Hematopoietic multipotent progenitor cell treated with erythropoietin and hydrocortisone succinate and interleukin-3 and kit ligand, for 15 days (in vitro differentiated cells): Measurements from ENCODE around the gene MLLT3.

ENCODE experiments used
- DNase-seq: peaks from one replicate; pipeline ENCODE4 v3.0.0-alpha.2; 2015; ENCODE audit warnings: low spot score

MLLT3 gene

DNA sequence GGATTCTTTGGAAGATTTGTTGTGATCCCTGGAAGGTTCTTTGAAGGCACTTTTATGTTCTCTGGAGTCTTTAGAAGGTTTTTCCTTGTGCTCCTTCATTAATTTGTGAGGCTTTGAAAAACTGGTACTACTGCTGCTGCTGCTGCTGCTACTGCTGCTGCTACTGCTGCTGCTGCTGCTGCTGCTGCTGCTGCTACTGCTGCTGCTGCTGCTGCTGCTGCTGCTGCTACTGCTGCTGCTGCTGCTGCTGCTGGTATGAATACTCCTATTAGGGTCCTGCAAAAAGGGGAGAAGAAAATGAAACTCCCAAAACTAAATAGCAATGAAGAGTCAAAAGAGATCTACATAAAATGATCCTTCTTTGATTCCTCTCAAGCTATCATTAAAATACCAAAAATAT lies 208.1 kb downstream of the MLLT3 start:
- DNase-seq: no peak

DNA sequence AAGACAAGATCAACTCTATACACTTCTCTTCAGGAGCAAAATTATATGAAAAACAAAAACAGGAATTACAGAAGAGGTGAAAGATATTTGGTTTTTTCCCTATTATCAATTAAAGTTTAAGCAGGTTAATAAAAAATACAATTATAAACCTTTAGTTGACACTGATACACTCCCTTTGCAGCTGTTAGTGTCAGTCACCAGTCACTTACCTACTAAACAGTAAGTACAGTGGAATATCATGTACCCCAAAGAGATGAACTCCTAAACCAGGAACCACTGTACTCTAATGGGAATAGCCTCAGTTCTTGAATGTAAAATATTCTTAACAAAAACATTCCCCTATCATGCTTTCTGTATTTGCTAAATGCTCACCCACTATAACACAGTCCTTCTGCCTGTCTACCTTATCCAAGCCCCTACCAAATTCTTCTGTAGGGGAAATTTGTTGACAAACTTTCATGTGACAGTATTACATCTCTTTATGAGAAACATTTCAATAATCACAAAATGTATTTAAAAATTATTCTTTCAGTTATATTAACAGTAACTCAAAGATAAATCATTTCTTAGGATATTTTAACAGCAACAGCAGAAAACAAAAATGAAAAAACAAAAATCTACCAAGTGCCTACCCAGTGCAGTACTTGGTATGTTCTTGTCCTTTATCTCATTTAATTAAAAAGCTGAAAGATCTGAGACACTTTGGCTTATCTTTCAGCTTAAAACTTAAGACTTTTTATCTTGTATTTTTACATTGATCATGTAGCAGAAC lies 212.8 kb downstream of the MLLT3 start:
- no peak for DNase-seq

- no peak for DNase-seq
These were observed 213.8 kb downstream of the MLLT3 start for GRCh38 chr9:20408513-20408912.

DNA sequence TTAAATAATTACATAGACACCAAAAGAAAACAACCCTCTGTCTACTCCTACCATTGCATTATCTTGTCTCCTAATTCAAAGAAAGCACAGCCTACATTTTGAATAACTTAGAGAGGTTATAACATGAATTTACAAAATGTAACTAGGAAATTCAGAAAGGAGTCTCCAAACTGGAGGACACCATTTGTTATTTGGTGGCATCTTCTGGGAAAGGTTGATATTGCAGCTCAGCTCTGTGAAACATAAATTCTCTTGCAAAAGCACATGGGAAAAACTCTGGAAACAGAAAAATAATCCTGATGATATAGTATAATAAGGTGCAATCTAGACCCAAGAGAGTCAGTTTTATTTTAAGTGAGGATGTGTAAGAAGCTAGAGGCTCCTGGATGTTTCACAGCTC lies 215.3 kb downstream of the MLLT3 start:
- DNase-seq: peak; percentile 31

DNA sequence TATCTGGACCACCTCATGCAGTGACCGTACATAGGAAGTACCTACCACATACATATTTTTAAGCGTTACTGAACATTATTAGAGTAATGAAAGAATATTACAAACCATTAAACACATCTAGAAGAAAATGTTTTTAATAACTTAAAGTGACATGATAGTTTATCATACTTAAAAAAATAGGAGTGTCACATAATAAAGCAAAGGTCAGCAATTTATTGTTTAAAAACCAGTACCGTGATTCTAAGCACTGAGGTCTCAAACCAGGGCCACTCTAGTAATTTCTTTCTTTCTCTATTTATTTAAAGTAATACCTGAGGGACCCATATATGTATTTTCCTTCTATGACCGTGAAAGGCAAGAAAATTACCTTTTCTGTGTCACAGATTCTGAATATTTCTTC lies 216.0 kb downstream of the MLLT3 start:
- no peak for DNase-seq

GRCh38 chr9:20405616-20406015 lies 216.7 kb downstream of the MLLT3 start:
- peak; percentile 38 for DNase-seq

GRCh38 chr9:20405078-20405477 lies 217.2 kb downstream of the MLLT3 start:
- DNase-seq: peak; percentile 21

- no peak for DNase-seq
These were observed 218.0 kb downstream of the MLLT3 start for GRCh38 chr9:20404192-20404813.

- no peak for DNase-seq
These were observed 219.0 kb downstream of the MLLT3 start for GRCh38 chr9:20403346-20403745.

DNA sequence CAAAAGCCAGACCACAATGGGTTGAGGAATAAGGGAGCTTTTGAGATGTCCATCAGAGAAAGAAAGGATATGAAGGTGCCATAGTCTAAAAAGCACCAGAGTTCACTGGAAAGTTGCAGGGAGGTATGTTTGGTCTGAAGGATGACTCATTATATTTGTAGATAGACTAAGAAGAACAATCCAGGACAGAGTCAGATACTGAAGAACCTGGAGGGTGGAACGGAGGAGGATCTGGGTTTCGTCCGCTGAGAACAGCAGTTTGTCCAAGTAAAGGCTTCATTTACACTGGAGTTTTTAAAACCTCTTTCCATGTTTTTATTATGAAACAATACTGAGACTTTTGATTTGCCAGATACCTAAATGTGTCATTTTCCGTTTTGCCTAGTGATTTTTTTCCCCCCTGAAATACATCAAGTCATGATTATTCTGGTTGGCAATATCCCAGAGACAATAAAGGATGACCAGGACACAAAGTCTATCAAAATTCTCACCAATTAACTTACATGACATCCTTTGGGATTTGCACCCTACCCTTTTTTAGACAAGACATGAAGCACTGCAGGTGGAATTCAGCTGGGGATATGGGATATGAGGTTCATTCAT lies 219.9 kb downstream of the MLLT3 start:
- no peak for DNase-seq

DNA sequence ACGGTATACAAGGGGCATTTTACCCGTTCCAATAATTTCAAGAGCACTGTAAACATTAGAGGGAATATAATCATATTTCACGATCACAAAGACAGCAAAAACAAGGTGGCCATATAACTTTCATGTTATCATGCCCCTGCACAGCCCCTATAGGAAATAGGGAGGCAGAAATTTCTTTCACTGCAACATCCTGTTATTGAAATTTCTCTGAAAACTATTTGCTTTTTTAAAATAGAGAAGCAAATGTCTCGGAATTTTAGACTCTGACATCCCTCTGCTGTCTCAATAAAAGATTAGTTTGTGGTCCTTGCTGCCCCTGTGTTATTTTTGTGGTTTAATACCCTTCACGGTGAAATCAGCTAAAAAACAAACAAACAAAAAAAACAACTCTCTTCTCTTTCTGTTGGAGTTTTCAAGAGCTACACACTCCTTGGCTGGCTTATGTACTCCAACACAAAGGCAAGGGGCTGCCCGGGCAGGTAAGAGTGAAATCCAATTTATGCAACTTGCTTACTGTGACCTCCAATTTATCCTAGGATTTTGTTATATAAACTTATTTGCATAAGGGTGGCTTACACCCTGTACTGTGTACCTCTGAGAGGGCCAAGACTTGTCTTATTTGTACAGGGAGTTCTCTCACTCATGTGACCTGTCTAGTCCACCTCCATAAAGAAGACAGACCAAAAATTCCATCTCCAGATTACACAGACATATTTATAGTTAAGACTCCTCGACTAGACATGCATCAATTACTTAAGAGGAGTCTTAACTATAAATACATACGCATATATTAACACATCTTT lies 223.6 kb downstream of the MLLT3 start:
- DNase-seq: no peak

GRCh38 chr9:20397348-20397747 lies 225.0 kb downstream of the MLLT3 start:
- DNase-seq: no peak

DNA sequence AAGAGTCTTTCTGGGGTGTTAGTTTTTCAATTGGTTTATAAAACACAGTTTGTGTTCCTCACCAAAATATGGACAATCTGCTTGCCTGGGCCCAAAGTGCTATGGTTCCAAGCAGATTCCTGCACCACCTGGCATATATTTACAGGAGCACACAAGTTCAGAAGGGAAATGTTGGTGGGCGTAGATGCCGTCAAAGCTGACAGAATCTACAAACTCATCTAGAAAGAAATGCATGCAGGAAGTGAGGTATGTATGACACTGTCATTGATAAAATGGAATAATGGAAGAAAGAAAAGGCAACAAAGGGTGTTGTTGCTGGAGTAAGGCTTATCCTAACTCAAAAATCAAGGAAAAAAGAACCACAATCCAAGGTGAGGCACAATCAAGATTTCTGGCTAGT lies 225.8 kb downstream of the MLLT3 start:
- DNase-seq: no peak

DNA sequence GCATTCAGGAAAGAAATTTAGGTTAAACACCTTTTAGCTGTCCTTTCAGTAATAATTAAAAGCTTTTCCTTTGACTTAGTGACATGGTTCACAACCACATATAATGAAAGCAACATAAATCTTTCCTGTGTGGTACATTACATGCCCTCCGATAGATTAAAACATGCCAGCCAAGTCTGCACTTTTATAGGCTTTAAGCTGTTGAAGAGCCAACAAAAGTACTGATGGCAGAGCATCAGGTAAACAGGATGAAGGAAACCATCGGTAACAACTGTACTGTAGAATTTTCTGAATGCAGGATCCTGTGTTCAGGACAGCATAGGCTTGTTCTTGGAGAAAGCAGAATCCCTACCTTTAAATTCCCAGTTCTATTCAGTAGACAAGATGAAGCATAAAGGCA lies 226.6 kb downstream of the MLLT3 start:
- no peak for DNase-seq

DNA sequence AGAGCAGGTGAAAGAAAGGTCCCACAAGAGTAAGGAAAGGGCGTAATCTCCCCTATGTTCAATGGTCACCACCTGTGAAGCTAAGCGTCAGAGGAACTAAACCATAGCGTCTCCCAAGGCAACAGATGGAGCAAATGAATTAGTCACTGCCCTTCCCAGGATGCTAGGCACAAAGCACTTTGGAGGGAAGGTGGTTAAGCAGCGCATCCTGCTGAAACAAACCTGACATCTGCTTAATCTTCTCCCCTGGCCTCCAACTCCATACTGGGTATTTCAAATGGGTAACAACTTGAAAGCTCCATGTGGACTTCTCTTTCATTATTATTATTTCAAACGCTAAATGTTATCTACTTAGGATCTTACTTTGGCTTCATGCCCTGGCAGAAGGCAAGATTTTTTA lies 227.3 kb downstream of the MLLT3 start:
- no peak for DNase-seq

GRCh38 chr9:20391208-20391607 lies 231.1 kb downstream of the MLLT3 start:
- no peak for DNase-seq

- DNase-seq: no peak
These were observed 231.9 kb downstream of the MLLT3 start for GRCh38 chr9:20390400-20390799.

- DNase-seq: no peak
These were observed 235.2 kb downstream of the MLLT3 start for GRCh38 chr9:20387062-20387461.

- DNase-seq: no peak
These were observed 237.7 kb downstream of the MLLT3 start for GRCh38 chr9:20384642-20385041.

DNA sequence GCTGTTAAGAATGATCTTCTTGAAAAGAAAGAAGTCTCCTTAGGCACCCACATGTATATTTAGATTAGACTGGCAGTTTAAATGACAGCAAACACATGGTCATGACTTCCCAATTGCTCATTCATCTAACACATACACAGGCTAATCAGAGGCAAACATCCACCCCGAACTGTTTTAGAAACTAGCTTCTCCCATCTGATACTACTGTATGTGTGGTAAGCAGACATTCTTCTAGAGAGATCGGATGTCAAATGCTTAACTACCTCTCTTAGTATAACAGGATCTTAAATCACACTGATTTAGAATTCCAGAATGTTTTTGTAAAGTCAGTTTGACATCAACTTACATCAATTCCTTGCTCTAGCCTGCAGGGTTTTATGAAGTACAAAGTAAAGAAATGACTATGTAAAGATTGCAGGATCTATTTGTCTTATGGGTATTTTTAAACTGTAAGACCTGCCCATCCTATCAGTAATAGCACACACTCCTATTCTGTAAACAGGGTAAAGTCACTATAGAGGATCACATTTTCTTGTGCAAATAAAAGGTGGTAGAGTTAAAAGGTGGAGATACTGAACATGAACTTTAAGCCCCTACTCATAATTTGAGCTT lies 239.7 kb downstream of the MLLT3 start:
- DNase-seq: peak; percentile 71

GRCh38 chr9:20380546-20380945 lies 241.8 kb downstream of the MLLT3 start:
- DNase-seq: peak; percentile 27

- peak; percentile 24 for DNase-seq
These were observed 242.5 kb downstream of the MLLT3 start for GRCh38 chr9:20379804-20380225.
